IMR-90 (cell line): ENCODE measurements around the gene EDEM1. TPM values are rescaled to one million over a fixed set of nuclear protein-coding genes. Genes with fewer than 3 reads are reported as not detected.
A peak's percentile ranks its signal among the peaks of the same experiment; 100 is the strongest.

Experiments
- ATAC-seq: fragments of 200-7000 bp; cut with Tn5 transposase; 2 replicates; pipeline ENCODE4 v1.9.1; 2020; ENCODE audit warnings: low read depth, mild to moderate bottlenecking, moderate library complexity
- BruUV-seq: library from RNA; stranded (reverse); fragments of 400-500 nt; replicated peaks from 2 replicates; lab custom pipeline; 2021; lab: Mats Ljungman, UMichigan
- CTCF ChIA-PET: fragments of 300-600 bp; formaldehyde crosslinking; extraction: SDS; loops from one replicate; lab custom pipeline; 2021; ENCODE audit warnings: antibody characterized with exemption; lab: Yijun Ruan, JAX
- POLR2A ChIA-PET: fragments of 300-600 bp; sonication (Branson Sonifier 250); formaldehyde crosslinking; loops from one replicate; lab custom pipeline; 2022; ENCODE audit warnings: antibody characterized with exemption; ENCODE audit not compliant: unreplicated experiment; lab: Charles Lee
- DNase-seq: peaks from one replicate; pipeline ENCODE4 v3.0.0; 2013
- H2AFZ ChIP-seq: replicated peaks from 2 replicates; pipeline ENCODE3; 2013; ENCODE audit warnings: low read length, mild to moderate bottlenecking; ENCODE audit not compliant: poor library complexity
- H2AK5ac ChIP-seq: 2 replicates; pipeline ENCODE4 v1.6.1; 2013; ENCODE audit warnings: low read depth, low read length, inconsistent platforms
- H2AK9ac ChIP-seq: replicated peaks from 2 replicates; pipeline ENCODE3; 2013; ENCODE audit warnings: mild to moderate bottlenecking, low read depth, low read length, moderate library complexity; ENCODE audit not compliant: poor library complexity
- H2BK120ac ChIP-seq: 2 replicates; pipeline ENCODE4 v1.6.1; 2013; ENCODE audit warnings: low read depth, low read length, inconsistent platforms
- H2BK15ac ChIP-seq: 3 replicates; pipeline ENCODE4 v1.6.1; 2013; ENCODE audit warnings: low read depth, low read length, inconsistent platforms
- H2BK20ac ChIP-seq: 2 replicates; pipeline ENCODE4 v1.6.1; 2013; ENCODE audit warnings: low read depth, mild to moderate bottlenecking, inconsistent platforms, low read length, moderate library complexity
- H2BK5ac ChIP-seq: 2 replicates; pipeline ENCODE4 v1.6.1; 2013; ENCODE audit warnings: mild to moderate bottlenecking, low read depth, low read length, inconsistent platforms; ENCODE audit not compliant: poor library complexity, severe bottlenecking
- H3K14ac ChIP-seq: replicated peaks from 2 replicates; pipeline ENCODE4 v1.6.1; 2013; ENCODE audit warnings: low read depth, low read length, inconsistent platforms
- H3K18ac ChIP-seq: 2 replicates; pipeline ENCODE4 v1.6.1; 2013; ENCODE audit warnings: low read depth, low read length, control low read depth
- H3K23ac ChIP-seq: 2 replicates; pipeline ENCODE4 v1.6.1; 2013; ENCODE audit warnings: low read depth, low read length, inconsistent platforms
- H3K27ac ChIP-seq: 2 replicates; pipeline ENCODE4 v1.5.1; 2013; ENCODE audit warnings: mild to moderate bottlenecking, control low read depth, low read length; ENCODE audit not compliant: insufficient read depth
- H3K27me3 ChIP-seq: 2 replicates; pipeline ENCODE4 v1.6.1; 2013; ENCODE audit warnings: low read length; ENCODE audit not compliant: control insufficient read depth, insufficient read depth
- H3K36me3 ChIP-seq: 2 replicates; pipeline ENCODE4 v1.6.1; 2013; ENCODE audit warnings: low read length, mixed read lengths; ENCODE audit not compliant: control insufficient read depth, insufficient read depth
- H3K4ac ChIP-seq: 2 replicates; pipeline ENCODE4 v1.6.1; 2013; ENCODE audit warnings: low read depth, low read length, inconsistent platforms
- H3K4me1 ChIP-seq: 2 replicates; pipeline ENCODE4 v1.6.1; 2013; ENCODE audit warnings: low read length, mixed read lengths; ENCODE audit not compliant: control insufficient read depth, insufficient read depth
- H3K4me2 ChIP-seq: 2 replicates; pipeline ENCODE4 v1.6.1; 2013; ENCODE audit warnings: low read depth, mild to moderate bottlenecking, control low read depth, low read length, moderate library complexity
- H3K4me3 ChIP-seq: 2 replicates; pipeline ENCODE4 v1.5.1; 2013; ENCODE audit warnings: low read depth, mild to moderate bottlenecking, control low read depth, low read length, moderate library complexity; ENCODE audit not compliant: insufficient read depth
- H3K56ac ChIP-seq: 2 replicates; pipeline ENCODE4 v1.6.1; 2013; ENCODE audit warnings: low read length, inconsistent platforms; ENCODE audit not compliant: insufficient read depth; ENCODE audit errors: extremely low read depth
- H3K79me1 ChIP-seq, 2 experiments: 2 replicates each; pipeline ENCODE4 v1.6.1; 2013; ENCODE audit warnings: low read length in 2 of 2, inconsistent platforms in 1 of 2, low read depth in 1 of 2
- H3K9ac ChIP-seq: 2 replicates; pipeline ENCODE4 v1.6.1; 2013; ENCODE audit warnings: low read depth, low read length, control low read depth
- H3K9me1 ChIP-seq: 2 replicates; pipeline ENCODE4 v1.6.1; 2013; ENCODE audit warnings: low read length, inconsistent platforms; ENCODE audit not compliant: insufficient read depth
- H3K9me3 ChIP-seq: 2 replicates; pipeline ENCODE4 v1.6.1; 2013; ENCODE audit warnings: low read length; ENCODE audit not compliant: control insufficient read depth, insufficient read depth
- H4K20me1 ChIP-seq: 2 replicates; pipeline ENCODE4 v1.6.1; 2013; ENCODE audit warnings: low read length, inconsistent platforms; ENCODE audit not compliant: insufficient read depth
- H4K5ac ChIP-seq: 2 replicates; pipeline ENCODE4 v1.6.1; 2013; ENCODE audit warnings: mild to moderate bottlenecking, low read depth, low read length, control low read depth
- H4K8ac ChIP-seq, 2 experiments: 2 replicates each; pipeline ENCODE4 v1.6.1; 2013; ENCODE audit warnings: low read depth in 2 of 2, low read length in 2 of 2, control low read depth in 1 of 2, inconsistent platforms in 1 of 2
- H4K91ac ChIP-seq: 2 replicates; pipeline ENCODE4 v1.6.1; 2013; ENCODE audit warnings: low read depth, low read length, inconsistent platforms; ENCODE audit not compliant: insufficient read depth
- CEBPB ChIP-seq: IDR thresholded peaks from 2 replicates; pipeline ENCODE4 v1.6.1; 2012; ENCODE audit warnings: low read depth, low read length, improper control_type of control experiment
- CHD1 ChIP-seq: IDR thresholded peaks from 2 replicates; pipeline ENCODE4 v1.6.1; 2012; ENCODE audit warnings: low read depth, low read length, improper control_type of control experiment
- CTCF ChIP-seq: conservative IDR thresholded peaks from 2 replicates; pipeline ENCODE4 v1.5.1; 2012; ENCODE audit warnings: mild to moderate bottlenecking, low read depth, low read length, improper control_type of control experiment
- ELK1 ChIP-seq: fragments of 150-350 bp; IDR thresholded peaks from 2 replicates; pipeline ENCODE4 v1.6.1; 2016; ENCODE audit warnings: low read depth, mild to moderate bottlenecking, low read length, moderate library complexity, borderline replicate concordance
- FOS ChIP-seq: fragments of 150-350 bp; IDR thresholded peaks from 2 replicates; pipeline ENCODE4 v1.6.1; 2016; ENCODE audit warnings: low read depth, low read length
- MAFK ChIP-seq: IDR thresholded peaks from 2 replicates; pipeline ENCODE4 v1.6.1; 2012; ENCODE audit warnings: low read depth, low read length, improper control_type of control experiment
- MAZ ChIP-seq: IDR thresholded peaks from 2 replicates; pipeline ENCODE4 v1.6.1; 2012; ENCODE audit warnings: low read depth, mild to moderate bottlenecking, low read length, improper control_type of control experiment, moderate library complexity, borderline replicate concordance
- POLR2A ChIP-seq: IDR thresholded peaks from 2 replicates; pipeline ENCODE4 v1.6.1; 2012; ENCODE audit warnings: mild to moderate bottlenecking, low read depth, low read length
- RAD21 ChIP-seq: IDR thresholded peaks from 2 replicates; pipeline ENCODE4 v1.6.1; 2012; ENCODE audit warnings: low read length, improper control_type of control experiment
- RCOR1 ChIP-seq: IDR thresholded peaks from 2 replicates; pipeline ENCODE4 v1.6.1; 2012; ENCODE audit warnings: mild to moderate bottlenecking, low read length, improper control_type of control experiment; ENCODE audit not compliant: insufficient replicate concordance
- RFX5 ChIP-seq: IDR thresholded peaks from 2 replicates; pipeline ENCODE4 v1.8.0; 2012; ENCODE audit warnings: low read depth, mild to moderate bottlenecking, low read length, moderate library complexity
- SMC3 ChIP-seq: fragments of 150-350 bp; IDR thresholded peaks from 2 replicates; pipeline ENCODE4 v1.6.1; 2016; ENCODE audit warnings: low read depth, mild to moderate bottlenecking, antibody characterized with exemption, low read length, moderate library complexity
- WGBS, 2 experiments: methylation state at CpG; one replicate each; pipeline versions ENCODE4 v1.1.5 to v1.1.7; 2013; ENCODE audit warnings: missing lambda C conversion rate in 2 of 2; ENCODE audit not compliant: insufficient read length in 1 of 2; ENCODE audit errors: extremely low coverage in 2 of 2; 5-methylcytosine and 5-hydroxymethylcytosine counted together
- dilution Hi-C: fragments of 300-500 bp; cut with HindIII; formaldehyde crosslinking; loops from one replicate; pipeline ENCODE4 v1.14.3; 2018; ENCODE audit warnings: low sequenced_read_pairs; ENCODE audit not compliant: unreplicated experiment
- in situ Hi-C: fragments of 300-500 bp; cut with MboI; formaldehyde crosslinking; loops from 3 replicates; pipeline ENCODE4 v1.14.3; 2019; ENCODE audit warnings: low sequenced_read_pairs, inconsistent platforms, mixed read lengths
- intact Hi-C: fragments of 100-400 bp; cut with micrococcal nuclease; formaldehyde crosslinking; loops from 2 replicates; pipeline ENCODE4 v1.10.0; 2022
- polyA plus RNA-seq, 3 experiments: library from polyadenylated mRNA; depleted of rRNA; stranded (reverse); fragments of >200 nt; gene quantifications; 2 replicates each; pipeline ENCODE4 v1.2.3, GENCODE V29; 2012; ENCODE audit warnings: low replicate concordance in 1 of 3
- total RNA-seq: library from RNA; depleted of rRNA; stranded (reverse); fragments of >200 nt; gene quantifications from 2 replicates; pipeline ENCODE4 v1.2.3, GENCODE V29; 2012

Gene EDEM1
- total and polyA plus RNA-seq, 2 of the 4 experiments (the other 2 are of a cell fraction): 23.5 to 27.0 TPM

- in situ Hi-C loops: no loop called here
- Histone ChIP-seq H3K79me1 (no peaks in the 10 kb centered on the region), H4K91ac (no peak overlapping the region), H3K36me3 (no peaks in the 10 kb centered on the region), H3K18ac (no peak overlapping the region), H2BK120ac (no peak overlapping the region), H2AK5ac (no peak overlapping the region), H3K4ac (no peak overlapping the region), H3K4me2 (no peak overlapping the region), H2AK9ac (no peak overlapping the region), H3K4me3 (no peak overlapping the region), H3K23ac (no peak overlapping the region), H2AFZ (no peak overlapping the region), H4K20me1 (no peaks in the 10 kb centered on the region), H3K14ac (no peak overlapping the region), H3K56ac (no peak overlapping the region), H3K9me3 (no peaks in the 10 kb centered on the region), H2BK15ac (no peak overlapping the region), H2BK20ac (no peak overlapping the region), H3K27me3 (peaks cover 2% of the 10 kb centered on the region; the same call in 1 of the 2 replicates), H3K9ac (no peak overlapping the region), H4K5ac (no peak overlapping the region), H4K8ac (no peak overlapping the region), H3K27ac (no peak overlapping the region), H3K4me1 (no peaks in the 10 kb centered on the region), H3K9me1 (no peaks in the 10 kb centered on the region), H2BK5ac (no peak overlapping the region)
- no TSS peak for BruUV-seq
- ATAC-seq (peak; percentile 68), DNase-seq (peak; percentile 47)
- POLR2A ChIA-PET: no interaction called here
- no CpG with 5 or more reads among the region's 6 CpGs for WGBS, 2 experiments
- CTCF ChIA-PET: interaction anchor here (0.6 kb wide), 1 partner anchor 37 kb away, joined by 3 read pairs; no protein-coding TSS in a partner anchor
- dilution Hi-C loops: no loop called here
- intact Hi-C loops: loop anchor here (5.0 kb wide), 1 partner anchor 1571 kb away; no protein-coding TSS in a partner anchor
- TF ChIP-seq CEBPB (peak; percentile 50), RFX5 (no peak), FOS (no peak), POLR2A (no peak), RCOR1 (no peak), CHD1 (no peak), SMC3 (peak; percentile 47; the same call in 1 of the 2 replicates), MAZ (no peak), ELK1 (no peak), RAD21 (peak; percentile 66), MAFK (no peak), CTCF (peak; percentile 67)
Observed at GRCh38 chr3:5226783-5227182, 39.3 kb downstream of the EDEM1 start.
